Bronchial epithelial cell (primary cell): Measurements from ENCODE around the gene SGMS1. TPM values are rescaled to one million over a fixed set of nuclear protein-coding genes. Genes with fewer than 3 reads are reported as not detected.

Source experiments
- DNase-seq: peaks from one replicate; pipeline ENCODE4 v3.0.0-alpha.2; 2010; ENCODE audit warnings: low read depth
- FAIRE-seq: peaks from 2 replicates; lab custom pipeline; 2011; peaks lifted over from hg19 to GRCh38; lab: Jason Lieb, UNC
- H3K27me3 ChIP-seq: 2 replicates; pipeline ENCODE4 v1.5.1; 2011; ENCODE audit warnings: low read length; ENCODE audit not compliant: control insufficient read depth, insufficient read depth
- H3K36me3 ChIP-seq: 2 replicates; pipeline ENCODE4 v1.5.1; 2011; ENCODE audit warnings: low read length; ENCODE audit not compliant: control insufficient read depth, insufficient read depth
- H3K4me3 ChIP-seq: 2 replicates; pipeline ENCODE4 v1.5.1; 2011; ENCODE audit warnings: mild to moderate bottlenecking, low read depth, low read length, control low read depth
- CTCF ChIP-seq: IDR thresholded peaks from 2 replicates; pipeline ENCODE4 v1.5.1; 2011; ENCODE audit warnings: mild to moderate bottlenecking, moderate library complexity, low read length, control low read depth, inconsistent platforms; ENCODE audit not compliant: insufficient read depth, severe bottlenecking
- total RNA-seq: library from RNA; depleted of rRNA; stranded (reverse); fragments of >200 nt; gene quantifications from 2 replicates; pipeline ENCODE4 v1.2.1, GENCODE V29; 2014

The SGMS1 gene
- total RNA-seq, 1 donor from 2014 or later = 21.3 TPM

GRCh38 chr10:50397312-50398140 is 226.2 kb downstream of the SGMS1 start:
- FAIRE-seq (no peak), DNase-seq (no peak)
- Histone ChIP-seq H3K36me3 (no peaks in the 10 kb centered on the region), H3K4me3 (no peak overlapping the region), H3K27me3 (no peaks in the 10 kb centered on the region)
- no peak for TF ChIP-seq CTCF

GRCh38 chr10:50396491-50397311 is 227.1 kb downstream of the SGMS1 start:
- no peak overlapping the region for H3K4me3 ChIP-seq
- TF ChIP-seq CTCF = no peak
- H3K27me3 ChIP-seq = no peaks in the 10 kb centered on the region
- H3K36me3 ChIP-seq = no peaks in the 10 kb centered on the region
- no peak for FAIRE-seq
- peak; percentile 66 for DNase-seq

GRCh38 chr10:50395851-50396250 is 227.9 kb downstream of the SGMS1 start:
- Histone ChIP-seq H3K27me3 (no peaks in the 10 kb centered on the region), H3K4me3 (no peak overlapping the region), H3K36me3 (no peaks in the 10 kb centered on the region)
- DNase-seq (no peak), FAIRE-seq (no peak)
- no peak for TF ChIP-seq CTCF

- FAIRE-seq (no peak), DNase-seq (peak; percentile 98)
- Histone ChIP-seq H3K36me3 (no peaks in the 10 kb centered on the region), H3K27me3 (no peaks in the 10 kb centered on the region), H3K4me3 (no peak overlapping the region)
- TF ChIP-seq CTCF = no peak
These were observed 228.5 kb downstream of the SGMS1 start for GRCh38 chr10:50395271-50395670.

- DNase-seq = peak; percentile 84
- no peak for TF ChIP-seq CTCF
- no peak for FAIRE-seq
- no peaks in the 10 kb centered on the region for H3K27me3 ChIP-seq
- H3K4me3 ChIP-seq = no peak overlapping the region
- H3K36me3 ChIP-seq = no peaks in the 10 kb centered on the region
These were observed 228.9 kb downstream of the SGMS1 start for GRCh38 chr10:50394832-50395231.
